SK-N-SH (cell line): Measurements from ENCODE around the gene CLASP1. TPM values are rescaled to one million over a fixed set of nuclear protein-coding genes. Genes with fewer than 3 reads are reported as not detected.

Experiments
- CTCF ChIA-PET: fragments of 300-600, 350-600 bp; formaldehyde crosslinking; extraction: SDS; loops from one replicate; lab custom pipeline; 2021; lab: Yijun Ruan, JAX
- POLR2A ChIA-PET: fragments of 350-600 bp; sonication (Branson Sonifier 250); formaldehyde crosslinking; extraction: SDS; loops from one replicate; lab custom pipeline; 2020; ENCODE audit warnings: antibody characterized with exemption, inconsistent platforms; lab: Yijun Ruan, JAX
- DNase-seq: peaks from one replicate; pipeline ENCODE4 v3.0.0; 2012
- H2AFZ ChIP-seq: fragments of 200-600 bp; sonication (generic); 2 replicates; pipeline ENCODE4 v1.8.1; 2016; ENCODE audit warnings: antibody characterized with exemption, mild to moderate bottlenecking, low read depth
- H3F3A ChIP-seq: fragments of 200-600 bp; sonication (generic); replicated peaks from 2 replicates; pipeline ENCODE3; 2016; ENCODE audit warnings: antibody characterized with exemption, mild to moderate bottlenecking; ENCODE audit not compliant: insufficient read depth
- H3K27ac ChIP-seq, 2 experiments: fragments of 200-500 bp in 1 of 2; fragments of 200-600 bp in 1 of 2; sonication (Bioruptor generic) in 1 of 2; sonication (generic), shearing (Covaris generic) in 1 of 2; 2 replicates each; pipeline versions ENCODE4 v1.5.1 to v1.6.1; 2014 to 2016; ENCODE audit warnings: low read depth in 2 of 2, inconsistent platforms in 1 of 2, low read length in 1 of 2, mild to moderate bottlenecking in 1 of 2, mixed read lengths in 1 of 2
- H3K27me3 ChIP-seq: fragments of 200-600 bp; sonication (generic), shearing (Covaris generic); 2 replicates; pipeline ENCODE4 v1.6.1; 2016; ENCODE audit warnings: mixed run types; ENCODE audit not compliant: insufficient read depth
- H3K36me3 ChIP-seq, 2 experiments: fragments of 200-500 bp in 1 of 2; fragments of 200-600 bp in 1 of 2; sonication (Bioruptor generic) in 1 of 2; sonication (generic) in 1 of 2; replicated peaks in 1 of 2; 2 replicates each; pipeline versions ENCODE3 to v1.5.1; 2014 to 2016; ENCODE audit warnings: low read length in 1 of 2, mild to moderate bottlenecking in 1 of 2; ENCODE audit not compliant: insufficient read depth in 2 of 2, control insufficient read depth in 1 of 2
- H3K4me1 ChIP-seq, 2 experiments: fragments of 200-500 bp in 1 of 2; fragments of 200-600 bp in 1 of 2; sonication (Bioruptor generic) in 1 of 2; sonication (generic), shearing (Covaris generic) in 1 of 2; 2 replicates each; pipeline versions ENCODE4 v1.5.1 to v1.6.1; 2014 to 2016; ENCODE audit warnings: low read depth in 1 of 2, low read length in 1 of 2, mixed run types in 1 of 2; ENCODE audit not compliant: insufficient read depth in 2 of 2, control insufficient read depth in 1 of 2
- H3K4me2 ChIP-seq: fragments of 200-600 bp; sonication (generic), shearing (Covaris generic); 2 replicates; pipeline ENCODE4 v1.6.1; 2017; ENCODE audit warnings: mixed run types
- H3K4me3 ChIP-seq, 2 experiments: fragments of 200-500 bp in 1 of 2; fragments of 200-600 bp in 1 of 2; sonication (Bioruptor generic) in 1 of 2; sonication (generic), shearing (Covaris generic) in 1 of 2; 2 replicates each; pipeline versions ENCODE4 v1.5.1 to v1.8.1; 2014 to 2016; ENCODE audit warnings: low read depth in 2 of 2, inconsistent platforms in 1 of 2, low read length in 1 of 2, mild to moderate bottlenecking in 1 of 2, mixed read lengths in 1 of 2, moderate library complexity in 1 of 2
- H3K79me2 ChIP-seq: fragments of 200-600 bp; sonication (generic); 2 replicates; pipeline ENCODE4 v1.8.1; 2017; ENCODE audit warnings: mild to moderate bottlenecking; ENCODE audit not compliant: insufficient read depth
- H3K9ac ChIP-seq: fragments of 200-600 bp; sonication (generic); 2 replicates; pipeline ENCODE4 v1.6.1; 2017; ENCODE audit warnings: mixed run types
- H3K9me2 ChIP-seq: fragments of 200-600 bp; sonication (generic); 2 replicates; pipeline ENCODE4 v1.6.1; 2017; ENCODE audit warnings: mixed run types
- H3K9me3 ChIP-seq: fragments of 200-600 bp; sonication (generic); 2 replicates; pipeline ENCODE4 v1.6.1; 2017; ENCODE audit warnings: mixed run types, mild to moderate bottlenecking, moderate library complexity
- H4K20me1 ChIP-seq: fragments of 200-600 bp; sonication (generic); 2 replicates; pipeline ENCODE4 v1.6.1; 2017; ENCODE audit warnings: mild to moderate bottlenecking, mixed run types; ENCODE audit not compliant: insufficient read depth
- ELF1 ChIP-seq: IDR thresholded peaks from 2 replicates; pipeline ENCODE4 v1.4.0; 2012
- EP300 ChIP-seq, 2 experiments: IDR thresholded peaks; 2 replicates each; pipeline versions ENCODE4 v1.4.0 to v1.6.1; 2012; ENCODE audit warnings: borderline replicate concordance in 1 of 2, low read depth in 1 of 2, low read length in 1 of 2
- EZH2phosphoT487 ChIP-seq: fragments of 200-600 bp; sonication (generic); IDR thresholded peaks from 2 replicates; pipeline ENCODE4 v1.6.1; 2017; ENCODE audit warnings: low read depth, mixed run types, mild to moderate bottlenecking, antibody characterized with exemption, moderate library complexity, borderline replicate concordance
- FOSL2 ChIP-seq: IDR thresholded peaks from 2 replicates; pipeline ENCODE4 v1.4.0; 2012; ENCODE audit warnings: low read depth, mild to moderate bottlenecking, moderate library complexity, borderline replicate concordance
- FOXM1 ChIP-seq: IDR thresholded peaks from 2 replicates; pipeline ENCODE4 v1.4.0; 2012; ENCODE audit warnings: low read depth, mild to moderate bottlenecking
- GATA2 ChIP-seq: sonication (generic); formaldehyde crosslinking; IDR thresholded peaks from 2 replicates; pipeline ENCODE4 v1.5.0; 2020; ENCODE audit warnings: mild to moderate bottlenecking, missing genetic modification reagents
- JUND ChIP-seq: IDR thresholded peaks from 2 replicates; pipeline ENCODE4 v1.4.0; 2012
- NFIC ChIP-seq: IDR thresholded peaks from 2 replicates; pipeline ENCODE4 v1.4.0; 2012; ENCODE audit warnings: borderline replicate concordance
- RAD21 ChIP-seq: IDR thresholded peaks from 2 replicates; pipeline ENCODE4 v1.6.1; 2012; ENCODE audit warnings: mild to moderate bottlenecking, low read length
- RCOR1 ChIP-seq: fragments of 150-350 bp; IDR thresholded peaks from 2 replicates; pipeline ENCODE4 v1.6.1; 2017; ENCODE audit warnings: antibody characterized with exemption, low read length
- RFX5 ChIP-seq: IDR thresholded peaks from 2 replicates; pipeline ENCODE4 v1.6.1; 2012; ENCODE audit warnings: mild to moderate bottlenecking, improper control_type of control experiment, low read length
- RXRA ChIP-seq: IDR thresholded peaks from 2 replicates; pipeline ENCODE4 v1.4.0; 2012; ENCODE audit warnings: low read depth, mild to moderate bottlenecking, borderline replicate concordance
- TEAD4 ChIP-seq: IDR thresholded peaks from 2 replicates; pipeline ENCODE4 v1.4.0; 2012; ENCODE audit warnings: mild to moderate bottlenecking, borderline replicate concordance; ENCODE audit not compliant: insufficient read depth
- YY1 ChIP-seq: IDR thresholded peaks from 2 replicates; pipeline ENCODE4 v1.4.0; 2012; ENCODE audit warnings: low read depth, mild to moderate bottlenecking
- WGBS: methylation state at CpG from one replicate; pipeline ENCODE4 v1.1.6; 2017; ENCODE audit warnings: low lambda C conversion rate; 5-methylcytosine and 5-hydroxymethylcytosine counted together
- polyA plus RNA-seq, 3 experiments: library from polyadenylated mRNA; depleted of rRNA; stranded (reverse); fragments of >200 nt; gene quantifications; 2 replicates each; pipeline ENCODE4 v1.2.3, GENCODE V29; 2012
- TF ChIP-seq, protein P1 (sequence below): IDR thresholded peaks from 2 replicates; pipeline ENCODE4 v1.6.1; 2012; ENCODE audit warnings: mild to moderate bottlenecking, low read depth, low read length, moderate library complexity
- TF ChIP-seq, protein P2 (sequence below): IDR thresholded peaks from 2 replicates; pipeline ENCODE4 v1.4.0; 2012; ENCODE audit warnings: low read depth, borderline replicate concordance
- TF ChIP-seq, protein P3 (sequence below): fragments of 200-600 bp; sonication (generic); IDR thresholded peaks from 2 replicates; pipeline ENCODE4 v1.6.1; 2017; ENCODE audit warnings: antibody characterized with exemption, mild to moderate bottlenecking, moderate library complexity

Gene CLASP1
- polyA plus RNA-seq, 1 of the 3 experiments (the other 2 are of a cell fraction): 4.9 TPM

DNA sequence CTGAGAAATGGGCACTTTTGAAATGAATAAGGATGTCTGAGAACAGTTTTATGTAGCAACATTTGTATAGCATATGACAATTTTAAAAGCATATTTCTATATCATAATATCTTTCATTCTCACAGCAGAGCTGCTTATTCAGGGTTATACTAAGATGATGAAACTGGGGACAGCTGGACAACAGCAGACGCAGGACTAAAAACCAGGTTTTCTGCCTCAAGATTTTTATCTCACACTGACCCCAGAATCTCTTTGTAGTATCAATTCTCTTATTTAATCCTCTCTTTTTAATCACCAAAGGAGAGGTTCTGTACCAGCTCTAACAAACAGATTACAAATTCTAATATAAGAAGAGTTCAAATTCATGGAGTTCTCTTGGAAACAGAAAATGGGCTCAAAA, 290.1 kb downstream of the CLASP1 start:
- Histone ChIP-seq H3K27me3 (no peaks in the 10 kb centered on the region), H2AFZ (no peak overlapping the region), H3K79me2 (no peaks in the 10 kb centered on the region), H4K20me1 (peaks cover 5% of the 10 kb centered on the region; the same call in 1 of the 2 replicates), H3K9me3 (no peaks in the 10 kb centered on the region), H3K4me2 (no peak overlapping the region), H3K4me1 (peaks cover 18 to 36% of the 10 kb centered on the region in 2 experiments), H3K27ac (peak overlapping the region; percentile 61 to 64; a peak in 3 of 4 replicates), H3K9me2 (no peaks in the 10 kb centered on the region), H3K4me3 (no peak overlapping the region), H3K36me3 (peaks cover 36 to 66% of the 10 kb centered on the region in 2 experiments), H3F3A (peaks cover 29% of the 10 kb centered on the region), H3K9ac (no peak overlapping the region)
- ChIA-PET CTCF (interaction anchor here (0.7 to 16.6 kb wide), 12 partner anchors 10 to 663 kb away, joined by 3 to 272 read pairs (median 4); no protein-coding TSS in a partner anchor), POLR2A (no interaction called here)
- TF ChIP-seq, protein P1, sequence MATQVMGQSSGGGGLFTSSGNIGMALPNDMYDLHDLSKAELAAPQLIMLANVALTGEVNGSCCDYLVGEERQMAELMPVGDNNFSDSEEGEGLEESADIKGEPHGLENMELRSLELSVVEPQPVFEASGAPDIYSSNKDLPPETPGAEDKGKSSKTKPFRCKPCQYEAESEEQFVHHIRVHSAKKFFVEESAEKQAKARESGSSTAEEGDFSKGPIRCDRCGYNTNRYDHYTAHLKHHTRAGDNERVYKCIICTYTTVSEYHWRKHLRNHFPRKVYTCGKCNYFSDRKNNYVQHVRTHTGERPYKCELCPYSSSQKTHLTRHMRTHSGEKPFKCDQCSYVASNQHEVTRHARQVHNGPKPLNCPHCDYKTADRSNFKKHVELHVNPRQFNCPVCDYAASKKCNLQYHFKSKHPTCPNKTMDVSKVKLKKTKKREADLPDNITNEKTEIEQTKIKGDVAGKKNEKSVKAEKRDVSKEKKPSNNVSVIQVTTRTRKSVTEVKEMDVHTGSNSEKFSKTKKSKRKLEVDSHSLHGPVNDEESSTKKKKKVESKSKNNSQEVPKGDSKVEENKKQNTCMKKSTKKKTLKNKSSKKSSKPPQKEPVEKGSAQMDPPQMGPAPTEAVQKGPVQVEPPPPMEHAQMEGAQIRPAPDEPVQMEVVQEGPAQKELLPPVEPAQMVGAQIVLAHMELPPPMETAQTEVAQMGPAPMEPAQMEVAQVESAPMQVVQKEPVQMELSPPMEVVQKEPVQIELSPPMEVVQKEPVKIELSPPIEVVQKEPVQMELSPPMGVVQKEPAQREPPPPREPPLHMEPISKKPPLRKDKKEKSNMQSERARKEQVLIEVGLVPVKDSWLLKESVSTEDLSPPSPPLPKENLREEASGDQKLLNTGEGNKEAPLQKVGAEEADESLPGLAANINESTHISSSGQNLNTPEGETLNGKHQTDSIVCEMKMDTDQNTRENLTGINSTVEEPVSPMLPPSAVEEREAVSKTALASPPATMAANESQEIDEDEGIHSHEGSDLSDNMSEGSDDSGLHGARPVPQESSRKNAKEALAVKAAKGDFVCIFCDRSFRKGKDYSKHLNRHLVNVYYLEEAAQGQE: no peak
- TF ChIP-seq GATA2 (CRISPR knock-in tag): peak; percentile 57
- TF ChIP-seq RCOR1: peak; percentile 30; the same call in 1 of the 2 replicates
- peak in 1 of 2 experiments; percentile 31; a peak in 1 of 4 replicates for TF ChIP-seq EP300 (IDR thresholded peaks at IDR 0.05; ENCODE audit: borderline replicate concordance in 1 of 2, low read depth in 1 of 2, low read length in 1 of 2)
- DNase-seq: peak; percentile 44
- 87% methylated on average over 1 of the region's 1 CpG for whole genome bisulfite sequencing

DNA sequence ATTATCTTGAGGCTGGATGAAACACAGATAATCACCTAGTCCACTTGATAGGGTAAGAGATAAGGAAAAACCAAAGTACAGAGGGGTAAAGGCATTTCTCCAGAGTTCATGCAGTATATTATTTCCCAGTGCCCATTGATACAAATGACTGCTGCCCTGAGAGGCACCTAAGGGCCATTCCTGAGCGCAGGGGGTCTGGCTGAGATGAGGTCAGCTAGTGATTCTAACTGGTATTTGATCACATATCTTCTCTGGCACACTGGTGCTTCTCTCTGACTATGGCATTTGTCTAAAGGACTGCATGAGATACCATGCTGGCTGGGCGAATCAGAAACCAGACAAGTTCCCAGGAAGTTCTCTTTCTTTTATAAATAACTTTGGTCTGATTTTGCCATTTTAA, 291.0 kb downstream of the CLASP1 start:
- TF ChIP-seq RFX5: no peak
- TF ChIP-seq EZH2phosphoT487: no peak
- TF ChIP-seq RXRA: no peak
- TF ChIP-seq NFIC: no peak
- TF ChIP-seq, protein P2, sequence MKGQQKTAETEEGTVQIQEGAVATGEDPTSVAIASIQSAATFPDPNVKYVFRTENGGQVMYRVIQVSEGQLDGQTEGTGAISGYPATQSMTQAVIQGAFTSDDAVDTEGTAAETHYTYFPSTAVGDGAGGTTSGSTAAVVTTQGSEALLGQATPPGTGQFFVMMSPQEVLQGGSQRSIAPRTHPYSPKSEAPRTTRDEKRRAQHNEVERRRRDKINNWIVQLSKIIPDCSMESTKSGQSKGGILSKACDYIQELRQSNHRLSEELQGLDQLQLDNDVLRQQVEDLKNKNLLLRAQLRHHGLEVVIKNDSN: no peak
- no peak for TF ChIP-seq RAD21
- TF ChIP-seq YY1: no peak
- TF ChIP-seq ELF1: no peak
- TF ChIP-seq, protein P3, sequence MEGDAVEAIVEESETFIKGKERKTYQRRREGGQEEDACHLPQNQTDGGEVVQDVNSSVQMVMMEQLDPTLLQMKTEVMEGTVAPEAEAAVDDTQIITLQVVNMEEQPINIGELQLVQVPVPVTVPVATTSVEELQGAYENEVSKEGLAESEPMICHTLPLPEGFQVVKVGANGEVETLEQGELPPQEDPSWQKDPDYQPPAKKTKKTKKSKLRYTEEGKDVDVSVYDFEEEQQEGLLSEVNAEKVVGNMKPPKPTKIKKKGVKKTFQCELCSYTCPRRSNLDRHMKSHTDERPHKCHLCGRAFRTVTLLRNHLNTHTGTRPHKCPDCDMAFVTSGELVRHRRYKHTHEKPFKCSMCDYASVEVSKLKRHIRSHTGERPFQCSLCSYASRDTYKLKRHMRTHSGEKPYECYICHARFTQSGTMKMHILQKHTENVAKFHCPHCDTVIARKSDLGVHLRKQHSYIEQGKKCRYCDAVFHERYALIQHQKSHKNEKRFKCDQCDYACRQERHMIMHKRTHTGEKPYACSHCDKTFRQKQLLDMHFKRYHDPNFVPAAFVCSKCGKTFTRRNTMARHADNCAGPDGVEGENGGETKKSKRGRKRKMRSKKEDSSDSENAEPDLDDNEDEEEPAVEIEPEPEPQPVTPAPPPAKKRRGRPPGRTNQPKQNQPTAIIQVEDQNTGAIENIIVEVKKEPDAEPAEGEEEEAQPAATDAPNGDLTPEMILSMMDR: no peak
- TF ChIP-seq FOXM1: no peak
- TF ChIP-seq JUND: no peak
- no peak for TF ChIP-seq FOSL2
- TF ChIP-seq TEAD4: no peak
- TF ChIP-seq RCOR1: no peak
- Histone ChIP-seq H3K9me2 (no peaks in the 10 kb centered on the region), H3K9ac (no peak overlapping the region), H3K36me3 (peaks cover 36 to 66% of the 10 kb centered on the region in 2 experiments), H3K27ac (0 out of 4 replicates have a peak overlapping the region, but pooled peaks of 1 of the 2 experiments have one; percentile 14), H3K79me2 (no peaks in the 10 kb centered on the region), H2AFZ (no peak overlapping the region), H3K4me3 (no peak overlapping the region), H3K9me3 (no peaks in the 10 kb centered on the region), H4K20me1 (peaks cover 5% of the 10 kb centered on the region; the same call in 1 of the 2 replicates), H3K4me2 (no peak overlapping the region), H3K4me1 (peaks cover 15 to 33% of the 10 kb centered on the region in 2 experiments; a peak in 3 of 4 replicates), H3K27me3 (no peaks in the 10 kb centered on the region), H3F3A (peaks cover 26% of the 10 kb centered on the region)
- POLR2A ChIA-PET: no interaction called here
- 92% methylated on average over 2 of the region's 2 CpGs for WGBS
- CTCF ChIA-PET: interaction anchor here (0.7 to 16.6 kb wide), 6 partner anchors 11 to 273 kb away, joined by 3 to 272 read pairs (median 16); no protein-coding TSS in a partner anchor
- no peak for DNase-seq
